GM10248 (cell line): ENCODE measurements around the gene NDRG2.

Experiments used
- CTCF ChIA-PET: fragments of 300-600 bp; sonication (Branson Sonifier 250); formaldehyde crosslinking; extraction: SDS; loops from one replicate; lab custom pipeline; 2021; ENCODE audit warnings: antibody characterized with exemption; lab: Yijun Ruan, JAX
- POLR2A ChIA-PET: fragments of 350-650 bp; sonication (Branson Sonifier 250); formaldehyde crosslinking; extraction: SDS; loops from one replicate; lab custom pipeline; 2020; ENCODE audit warnings: antibody characterized with exemption; lab: Yijun Ruan, JAX
- DNase-seq: peaks from one replicate; pipeline ENCODE4 v3.0.0; 2012; ENCODE audit errors: extremely low spot score
- CTCF ChIP-seq: IDR thresholded peaks from 2 replicates; pipeline ENCODE4 v1.5.1; 2012; ENCODE audit warnings: mild to moderate bottlenecking, low read depth; ENCODE audit errors: extremely low read depth, missing control alignments, control extremely low read depth

Gene NDRG2

GRCh38 chr14:21024585-21025370, at the start of gene NDRG2:
NDRG2 (minus strand) TSS chr14:21025061; CDS start chr14:21023315, 1,746 bp downstream.
- DNase-seq: peak; percentile 72
- ChIA-PET CTCF (interaction anchor here (1.8 kb wide), 1 partner anchor 11 kb away, joined by 21 read pairs; no protein-coding TSS in a partner anchor), POLR2A (no interaction called here)
- no peak for TF ChIP-seq CTCF

GRCh38 chr14:21073921-21074320, 49.1 kb upstream of the NDRG2 start:
- POLR2A ChIA-PET: no interaction called here
- DNase-seq: no peak
- CTCF ChIA-PET: interaction anchor here (0.9 to 6.6 kb wide), 5 partner anchors 12 to 59 kb away, joined by 4 to 80 read pairs (median 17); no protein-coding TSS in a partner anchor
- TF ChIP-seq CTCF: no peak

GRCh38 chr14:21072781-21073339, 48.0 kb upstream of the NDRG2 start:
- no peak for TF ChIP-seq CTCF
- DNase-seq: no peak
- CTCF ChIA-PET: interaction anchor here (2.7 to 6.6 kb wide), 8 partner anchors 17 to 101 kb away, joined by 8 to 80 read pairs (median 18); partner anchors contain the start of gene TMEM253
- POLR2A ChIA-PET: no interaction called here

- no peak for DNase-seq
These were observed 47.2 kb upstream of the NDRG2 start for GRCh38 chr14:21072031-21072473.

GRCh38 chr14:21071225-21072030, 46.6 kb upstream of the NDRG2 start:
- ChIA-PET CTCF (interaction anchor here (0.8 to 6.6 kb wide), 19 partner anchors 9 to 439 kb away, joined by 3 to 80 read pairs (median 6); partner anchors contain the start of genes TMEM253 and ZNF219), POLR2A (interaction anchor here (1.2 kb wide), 1 partner anchor 30 kb away, joined by 4 read pairs; the partner anchor contains the start of gene TMEM253)
- DNase-seq: peak; percentile 88
- TF ChIP-seq CTCF: no peak

More at GRCh38 chr14:21072031-21072473, 47.2 kb upstream of the NDRG2 start:
- TF ChIP-seq CTCF: no peak
- ChIA-PET POLR2A (no interaction called here), CTCF (interaction anchor here (0.8 to 6.6 kb wide), 14 partner anchors 10 to 101 kb away, joined by 3 to 80 read pairs (median 11); partner anchors contain the start of genes TMEM253 and ZNF219)
